Spleen (tissue), 11 donors: ENCODE results near the gene WDR64. TPM values are rescaled to one million over a fixed set of nuclear protein-coding genes. Genes with fewer than 3 reads are reported as not detected.

Source experiments
- DNase-seq: peaks from one replicate; pipeline ENCODE4 v3.0.0-alpha.2; 2020
- H3K27ac ChIP-seq, 8 donors: fragments of 200-600 bp; sonication (generic) in 7 of 8; 1 replicate in 4 of 8; 2 replicates in 4 of 8; pipeline versions ENCODE4 v1.5.0 to v1.8.0; 2016 to 2021; ENCODE audit warnings: inconsistent platforms in 4 of 8, mild to moderate bottlenecking in 4 of 8, moderate library complexity in 1 of 8
- H3K27me3 ChIP-seq, 7 donors: fragments of 200-600 bp; sonication (generic) in 6 of 7; replicated peaks in 1 of 7; 1 replicate in 4 of 7; 2 replicates in 3 of 7; pipeline versions ENCODE4 v1.5.0 to v1.8.0; 2016 to 2021; ENCODE audit warnings: inconsistent platforms in 3 of 7, mild to moderate bottlenecking in 1 of 7
- H3K36me3 ChIP-seq, 6 donors: fragments of 200-600 bp; sonication (generic) in 5 of 6; 1 replicate in 4 of 6; 2 replicates in 2 of 6; pipeline versions ENCODE4 v1.5.0 to v1.8.0; 2016 to 2021; ENCODE audit warnings: inconsistent platforms in 2 of 6
- H3K4me1 ChIP-seq, 6 donors: fragments of 200-600 bp; sonication (generic) in 5 of 6; 1 replicate in 3 of 6; 2 replicates in 3 of 6; pipeline versions ENCODE4 v1.5.0 to v1.8.0; 2016 to 2021; ENCODE audit warnings: inconsistent platforms in 3 of 6
- H3K4me3 ChIP-seq, 8 donors: fragments of 200-600 bp; sonication (generic) in 7 of 8; 1 replicate in 4 of 8; 2 replicates in 4 of 8; pipeline versions ENCODE4 v1.5.0 to v1.8.0; 2016 to 2021; ENCODE audit warnings: inconsistent platforms in 4 of 8, mild to moderate bottlenecking in 4 of 8, moderate library complexity in 2 of 8
- H3K9me3 ChIP-seq, 8 donors: fragments of 200-600 bp; sonication (generic) in 7 of 8; 1 replicate in 4 of 8; 2 replicates in 4 of 8; pipeline versions ENCODE4 v1.5.0 to v1.8.0; 2016 to 2021; ENCODE audit warnings: inconsistent platforms in 4 of 8
- CTCF ChIP-seq, 11 experiments: fragments of 200-600 bp in 7 of 11; fragments of 450-650 bp in 4 of 11; sonication (generic) in 4 of 11; IDR thresholded peaks in 8 of 11; conservative IDR thresholded peaks in 3 of 11; 1 replicate in 7 of 11; 2 replicates in 4 of 11; pipeline versions ENCODE4 v1.4.0 to v1.8.0; 2016 to 2021; ENCODE audit warnings: antibody characterized with exemption in 11 of 11, inconsistent platforms in 4 of 11, mild to moderate bottlenecking in 1 of 11
- POLR2A ChIP-seq, 3 donors: fragments of 450-650 bp; IDR thresholded peaks; one replicate each; pipeline ENCODE4 v1.5.1; 2017; ENCODE audit warnings: antibody characterized with exemption in 3 of 3, mild to moderate bottlenecking in 1 of 3
- POLR2AphosphoS5 ChIP-seq, 3 donors: sonication (generic); formaldehyde crosslinking; IDR thresholded peaks; one replicate each; pipeline ENCODE4 v1.5.1; 2017; ENCODE audit warnings: antibody characterized with exemption in 3 of 3
- WGBS, 5 donors: extraction: QIAGEN DNeasy Blood & Tissue Kit in 3 of 5; methylation state at CpG; one replicate each; pipeline versions ENCODE4 v1.1.5 to v1.1.7; 2013 to 2018; 5-methylcytosine and 5-hydroxymethylcytosine counted together
- intact Hi-C: fragments of 100-400 bp; cut with DNase I; formaldehyde crosslinking; loops from one replicate; pipeline ENCODE4 v1.15.0; 2023; ENCODE audit warnings: low total_unique reads
- polyA plus RNA-seq, 3 donors: library from polyadenylated mRNA; stranded (reverse); fragments of 200-250 nt; gene quantifications; one replicate each; pipeline ENCODE4 v1.2.1, GENCODE V29; 2013
- total RNA-seq, 7 donors: library from RNA; depleted of rRNA in 3 of 7; stranded (reverse); fragments of >200 nt in 3 of 7; fragmentation: NEBNext Ultra II Directional in 4 of 7; extraction: Animal tissue kit (Norgen Biotek cat#: 25700) in 4 of 7; gene quantifications; one replicate each; pipeline versions ENCODE4 v1.1.0 to v1.2.1, GENCODE V29; 2016 to 2021
- donor health status: healthy with polysubstance abuse.
- donor health status: DM: no; HTN: no; CAD: no; lungs with moderate emphysema.
- donor health status: DM: no; HTN: no; CAD: no.
- donor health status: Bipolar disorder and iron deficiency.
- donor health status: healthy.
- donor health status: DM: no; HTN: no; CAD: no.
- donor health status: DM: yes; HTN: yes; CAD: no.

Gene WDR64
- total and polyA plus RNA-seq, 10 donors = 0.03 to 0.55 (median 0.26) TPM; not detected in 3

- no peak for DNase-seq
- no peaks in the 10 kb centered on the region for H3K36me3 ChIP-seq
- H3K4me3 ChIP-seq = no peak overlapping the region
- no peak overlapping the region for H3K27ac ChIP-seq
- intact Hi-C loops = loop anchor here (5.0 kb wide), 1 partner anchor 406 kb away; no protein-coding TSS in a partner anchor
- H3K27me3 ChIP-seq = no peaks in the 10 kb centered on the region
- TF ChIP-seq POLR2A (IDR thresholded peaks at IDR 0.05) (no peak), POLR2AphosphoS5 (IDR thresholded peaks at IDR 0.05) (no peak)
- H3K9me3 ChIP-seq = no peaks in the 10 kb centered on the region
- WGBS, 5 donors = 59 to 81% (median 67%) methylated on average over 1 of the region's 1 CpG
- H3K4me1 ChIP-seq = peaks cover 0 to 26% (median 6%) of the 10 kb centered on the region in 6 donors
Observed at GRCh38 chr1:241611736-241612135, 40.3 kb upstream of the WDR64 start.

- Histone ChIP-seq H3K4me1 (peaks cover 0 to 21% (median 6%) of the 10 kb centered on the region in 6 donors), H3K27ac (no peak overlapping the region), H3K36me3 (no peaks in the 10 kb centered on the region), H3K9me3 (no peaks in the 10 kb centered on the region), H3K27me3 (no peaks in the 10 kb centered on the region), H3K4me3 (no peak overlapping the region)
- WGBS, 5 donors = 72 to 85% (median 74%) methylated on average over 9 of the region's 9 CpGs
- intact Hi-C loops = loop anchor here (5.0 kb wide), 1 partner anchor 404 kb away; no protein-coding TSS in a partner anchor
- no peak for TF ChIP-seq POLR2AphosphoS5 (IDR thresholded peaks at IDR 0.05)
- DNase-seq = no peak
Observed at GRCh38 chr1:241612533-241613477, 39.3 kb upstream of the WDR64 start.

GRCh38 chr1:241614144-241614543 is 37.9 kb upstream of the WDR64 start:
- TF ChIP-seq POLR2A (IDR thresholded peaks at IDR 0.05) (no peak), POLR2AphosphoS5 (IDR thresholded peaks at IDR 0.05) (no peak), CTCF (IDR thresholded peaks at IDR 0.05 in 8 of 11, conservative IDR thresholded peaks at IDR 0.05 in 3 of 11) (no peak)
- DNase-seq = no peak
- H3K36me3 ChIP-seq = no peaks in the 10 kb centered on the region
- WGBS, 5 donors = 82 to 88% (median 85%) methylated on average over 4 of the region's 4 CpGs
- no peak overlapping the region for H3K27ac ChIP-seq
- H3K9me3 ChIP-seq = no peaks in the 10 kb centered on the region
- no peak overlapping the region for H3K4me3 ChIP-seq
- intact Hi-C loops = loop anchor here (5.0 kb wide), 1 partner anchor 403 kb away; no protein-coding TSS in a partner anchor
- no peaks in the 10 kb centered on the region for H3K27me3 ChIP-seq
- peaks cover 0 to 21% (median 6%) of the 10 kb centered on the region in 6 donors for H3K4me1 ChIP-seq

GRCh38 chr1:241614572-241614971 is 37.5 kb upstream of the WDR64 start:
- DNase-seq = no peak
- intact Hi-C loops = loop anchor here (5.0 kb wide), 1 partner anchor 403 kb away; no protein-coding TSS in a partner anchor
- WGBS, 5 donors = 75 to 82% (median 79%) methylated on average over 4 of the region's 4 CpGs
- Histone ChIP-seq H3K27me3 (no peaks in the 10 kb centered on the region), H3K4me1 (peaks cover 0 to 21% (median 6%) of the 10 kb centered on the region in 6 donors), H3K36me3 (no peaks in the 10 kb centered on the region), H3K4me3 (no peak overlapping the region), H3K27ac (no peak overlapping the region), H3K9me3 (no peaks in the 10 kb centered on the region)
- no peak for TF ChIP-seq POLR2A (IDR thresholded peaks at IDR 0.05)

- H3K27ac ChIP-seq = no peak overlapping the region
- H3K36me3 ChIP-seq = no peaks in the 10 kb centered on the region
- no peak for TF ChIP-seq CTCF (IDR thresholded peaks at IDR 0.05 in 8 of 11, conservative IDR thresholded peaks at IDR 0.05 in 3 of 11)
- TF ChIP-seq POLR2A (IDR thresholded peaks at IDR 0.05) = no peak
- TF ChIP-seq POLR2AphosphoS5 (IDR thresholded peaks at IDR 0.05) = no peak
- WGBS, 5 donors = 89 to 94% (median 92%) methylated on average over 8 of the region's 8 CpGs
- no peaks in the 10 kb centered on the region for H3K9me3 ChIP-seq
- no peak overlapping the region for H3K4me3 ChIP-seq
- peaks cover 0 to 21% (median 6%) of the 10 kb centered on the region in 6 donors for H3K4me1 ChIP-seq
- no peak for DNase-seq
- intact Hi-C loops = no loop called here
- no peaks in the 10 kb centered on the region for H3K27me3 ChIP-seq
Observed at GRCh38 chr1:241615043-241615974, 36.8 kb upstream of the WDR64 start.
